ENCODE results near the gene DNAH1. TPM values are rescaled to one million over a fixed set of nuclear protein-coding genes. Genes with fewer than 3 reads are reported as not detected.

DNAH1 gene
- total RNA-seq, 3 donors from 2014 or later: 9.0 to 25.9 (median 10.9) TPM

GRCh38 chr3:52313188-52313773 lies 2.8 kb upstream of the DNAH1 start:
- ATAC-seq (no peak), DNase-seq (no peak)
- intact Hi-C loops (cut with DNase I, micrococcal nuclease): no loop called here
- no peaks in the 10 kb centered on the region for H3K36me3 ChIP-seq (ENCODE audit: low read depth)
- no peak overlapping the region for H3K4me3 ChIP-seq
- peaks cover 7% of the 10 kb centered on the region for H3K4me1 ChIP-seq (ENCODE audit: low read depth)
- TF ChIP-seq CTCF (IDR thresholded peaks at IDR 0.05): no peak
- H3K9me3 ChIP-seq: no peaks in the 10 kb centered on the region

- H3K9me3 ChIP-seq: no peaks in the 10 kb centered on the region
- peaks cover 7% of the 10 kb centered on the region for H3K4me1 ChIP-seq (ENCODE audit: low read depth)
- TF ChIP-seq CTCF (IDR thresholded peaks at IDR 0.05): no peak
- H3K36me3 ChIP-seq (ENCODE audit: low read depth): no peaks in the 10 kb centered on the region
- DNase-seq (peak in 1 of 3 donors; percentile 35), ATAC-seq (peak; percentile 61)
- H3K4me3 ChIP-seq: no peak overlapping the region
- intact Hi-C loops (cut with DNase I, micrococcal nuclease): no loop called here
Observed at GRCh38 chr3:52313774-52314188, 2.3 kb upstream of the DNAH1 start.

- H3K9me3 ChIP-seq: no peaks in the 10 kb centered on the region
- peak in 1 of 3 donors; percentile 3 for DNase-seq
- H3K4me1 ChIP-seq (ENCODE audit: low read depth): peaks cover 7% of the 10 kb centered on the region
- ATAC-seq: no peak
- H3K36me3 ChIP-seq (ENCODE audit: low read depth): no peaks in the 10 kb centered on the region
- TF ChIP-seq CTCF (IDR thresholded peaks at IDR 0.05): no peak
- H3K4me3 ChIP-seq: no peak overlapping the region
- intact Hi-C loops (cut with DNase I, micrococcal nuclease): no loop called here
Observed at GRCh38 chr3:52314489-52314888, 1.6 kb upstream of the DNAH1 start.

- intact Hi-C loops (cut with DNase I, micrococcal nuclease): no loop called here
- peaks cover 7% of the 10 kb centered on the region for H3K4me1 ChIP-seq (ENCODE audit: low read depth)
- H3K9me3 ChIP-seq: no peaks in the 10 kb centered on the region
- no peak overlapping the region for H3K4me3 ChIP-seq
- DNase-seq (peak in 1 of 3 donors; percentile 28), ATAC-seq (no peak)
- no peaks in the 10 kb centered on the region for H3K36me3 ChIP-seq (ENCODE audit: low read depth)
- no peak for TF ChIP-seq CTCF (IDR thresholded peaks at IDR 0.05)
Observed at GRCh38 chr3:52315006-52315405, 1.1 kb upstream of the DNAH1 start.

GRCh38 chr3:52317208-52318000 lies 1.3 kb downstream of the DNAH1 start:
- ATAC-seq: peak; percentile 93
- peaks cover 7% of the 10 kb centered on the region for H3K4me1 ChIP-seq (ENCODE audit: low read depth)
- DNase-seq: peak; percentile 75 to 85 (median 81)
- intact Hi-C loops (cut with DNase I, micrococcal nuclease): no loop called here
- no peaks in the 10 kb centered on the region for H3K36me3 ChIP-seq (ENCODE audit: low read depth)
- TF ChIP-seq CTCF (IDR thresholded peaks at IDR 0.05): no peak
- no peak overlapping the region for H3K4me3 ChIP-seq
- no peaks in the 10 kb centered on the region for H3K9me3 ChIP-seq
